ENCODE data around the gene ATXN7L1.

- TF ChIP-seq ZNF565 (CRISPR knock-in tag; conservative IDR thresholded peaks at IDR 0.05; ENCODE audit: low read depth) (no peak), OSR1 (CRISPR knock-in tag; IDR thresholded peaks at IDR 0.05) (no peak)
- TF ChIP-seq, protein P1, sequence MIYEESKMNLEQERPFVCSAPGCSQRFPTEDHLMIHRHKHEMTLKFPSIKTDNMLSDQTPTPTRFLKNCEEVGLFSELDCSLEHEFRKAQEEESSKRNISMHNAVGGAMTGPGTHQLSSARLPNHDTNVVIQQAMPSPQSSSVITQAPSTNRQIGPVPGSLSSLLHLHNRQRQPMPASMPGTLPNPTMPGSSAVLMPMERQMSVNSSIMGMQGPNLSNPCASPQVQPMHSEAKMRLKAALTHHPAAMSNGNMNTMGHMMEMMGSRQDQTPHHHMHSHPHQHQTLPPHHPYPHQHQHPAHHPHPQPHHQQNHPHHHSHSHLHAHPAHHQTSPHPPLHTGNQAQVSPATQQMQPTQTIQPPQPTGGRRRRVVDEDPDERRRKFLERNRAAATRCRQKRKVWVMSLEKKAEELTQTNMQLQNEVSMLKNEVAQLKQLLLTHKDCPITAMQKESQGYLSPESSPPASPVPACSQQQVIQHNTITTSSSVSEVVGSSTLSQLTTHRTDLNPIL (CRISPR knock-in tag; IDR thresholded peaks at IDR 0.05; ENCODE audit: low read depth), result no peak
These were observed 224.6 kb downstream of the ATXN7L1 start for GRCh38 chr7:105651798-105652197.
